Measurements from ENCODE around the gene BRSK2.

BRSK2 gene

DNA sequence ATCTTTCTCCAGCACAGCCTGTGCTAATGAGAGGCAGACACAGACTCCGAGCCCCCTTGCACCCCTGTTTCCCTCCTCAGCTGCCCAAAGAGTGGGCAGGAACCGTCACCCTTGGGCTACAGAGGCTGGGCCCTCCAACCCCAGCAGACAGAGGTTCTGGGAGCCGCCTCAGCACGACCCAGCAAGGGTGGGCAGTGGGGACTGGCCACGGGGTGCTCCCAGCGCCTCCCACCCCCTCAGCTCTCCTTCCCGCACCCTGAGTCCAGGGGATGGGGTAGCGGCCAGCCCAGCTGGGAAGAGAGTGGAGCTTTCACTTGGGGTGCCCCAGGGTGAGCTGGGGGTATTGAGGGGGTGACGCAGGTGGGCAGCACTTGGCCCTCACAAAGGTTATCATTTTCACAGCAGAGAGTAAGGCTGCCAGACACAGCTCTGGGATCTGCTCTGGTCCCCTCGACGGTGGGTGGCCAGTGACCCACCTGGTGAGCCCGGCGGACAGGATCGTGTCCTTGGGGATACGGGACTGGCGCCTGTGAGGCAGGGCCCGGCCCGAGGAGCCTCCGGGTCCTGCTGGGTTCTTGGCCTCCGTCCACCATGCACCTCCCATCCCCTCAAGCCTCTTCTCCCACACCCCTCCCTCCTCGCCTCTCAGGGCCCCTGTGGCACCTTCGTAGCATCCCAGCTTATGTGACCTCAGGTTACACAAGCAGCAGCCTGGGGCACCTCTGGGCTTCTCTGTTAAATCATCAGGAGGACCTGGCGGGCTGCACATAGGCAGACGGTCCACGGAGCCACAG is 14.4 kb upstream of the BRSK2 start:
- Histone ChIP-seq H3F3A (ENCODE audit: insufficient read depth, low read length) (no peaks in the 10 kb centered on the region), H2AFZ (ENCODE audit: low read length) (no peak overlapping the region), H3K9me3 (replicated peaks; ENCODE audit: insufficient read depth, low read length) (no peaks in the 10 kb centered on the region), H3K79me2 (ENCODE audit: low read length) (no peaks in the 10 kb centered on the region), H3K4me1 (ENCODE audit: low read length) (no peaks in the 10 kb centered on the region), H3K9me2 (replicated peaks; ENCODE audit: insufficient read depth, low read length) (no peaks in the 10 kb centered on the region), H3K36me3 (replicated peaks; ENCODE audit: insufficient read depth, low read length) (no peaks in the 10 kb centered on the region), H3K27me3 (replicated peaks; ENCODE audit: insufficient read depth, low read length) (peaks cover 93% of the 10 kb centered on the region), H3K27ac (ENCODE audit: low read length) (no peak overlapping the region), H4K20me1 (ENCODE audit: insufficient read depth, low read length) (no peaks in the 10 kb centered on the region), H3K4me3 (ENCODE audit: low read length) (no peak overlapping the region), H3K4me2 (ENCODE audit: low read depth, low read length) (no peak overlapping the region), H3K9ac (ENCODE audit: low read length) (no peak overlapping the region)
- no peak for DNase-seq
- TF ChIP-seq EZH2 (optimal IDR thresholded peaks at IDR 0.05; ENCODE audit: low read depth, low read length) (no peak), EZH2phosphoT487 (IDR thresholded peaks at IDR 0.05; ENCODE audit: low read length) (no peak)
- TF ChIP-seq, protein P1, sequence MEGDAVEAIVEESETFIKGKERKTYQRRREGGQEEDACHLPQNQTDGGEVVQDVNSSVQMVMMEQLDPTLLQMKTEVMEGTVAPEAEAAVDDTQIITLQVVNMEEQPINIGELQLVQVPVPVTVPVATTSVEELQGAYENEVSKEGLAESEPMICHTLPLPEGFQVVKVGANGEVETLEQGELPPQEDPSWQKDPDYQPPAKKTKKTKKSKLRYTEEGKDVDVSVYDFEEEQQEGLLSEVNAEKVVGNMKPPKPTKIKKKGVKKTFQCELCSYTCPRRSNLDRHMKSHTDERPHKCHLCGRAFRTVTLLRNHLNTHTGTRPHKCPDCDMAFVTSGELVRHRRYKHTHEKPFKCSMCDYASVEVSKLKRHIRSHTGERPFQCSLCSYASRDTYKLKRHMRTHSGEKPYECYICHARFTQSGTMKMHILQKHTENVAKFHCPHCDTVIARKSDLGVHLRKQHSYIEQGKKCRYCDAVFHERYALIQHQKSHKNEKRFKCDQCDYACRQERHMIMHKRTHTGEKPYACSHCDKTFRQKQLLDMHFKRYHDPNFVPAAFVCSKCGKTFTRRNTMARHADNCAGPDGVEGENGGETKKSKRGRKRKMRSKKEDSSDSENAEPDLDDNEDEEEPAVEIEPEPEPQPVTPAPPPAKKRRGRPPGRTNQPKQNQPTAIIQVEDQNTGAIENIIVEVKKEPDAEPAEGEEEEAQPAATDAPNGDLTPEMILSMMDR (IDR thresholded peaks at IDR 0.05; ENCODE audit: low read length) = no peak

DNA sequence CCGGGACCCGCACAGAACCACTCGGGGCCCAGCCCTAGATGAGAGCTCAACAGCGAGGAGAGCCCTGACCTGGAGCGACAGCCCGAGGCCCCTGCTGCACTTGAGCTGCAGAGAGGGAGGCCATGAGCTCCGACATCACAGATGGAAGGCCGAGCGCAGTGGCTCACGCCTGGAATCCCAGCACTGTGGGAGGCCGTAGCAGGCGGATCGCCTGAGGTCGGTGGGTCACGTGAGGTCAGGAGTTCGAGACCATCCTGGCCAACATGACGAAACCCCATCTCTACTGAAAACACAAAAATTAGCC is 13.8 kb upstream of the BRSK2 start:
- Histone ChIP-seq H2AFZ (ENCODE audit: low read length) (no peak overlapping the region), H3K27ac (ENCODE audit: low read length) (no peak overlapping the region), H3K4me2 (ENCODE audit: low read depth, low read length) (no peak overlapping the region), H4K20me1 (ENCODE audit: insufficient read depth, low read length) (no peaks in the 10 kb centered on the region), H3K4me1 (ENCODE audit: low read length) (no peaks in the 10 kb centered on the region), H3K9ac (ENCODE audit: low read length) (no peak overlapping the region), H3K9me2 (replicated peaks; ENCODE audit: insufficient read depth, low read length) (no peaks in the 10 kb centered on the region), H3K79me2 (ENCODE audit: low read length) (no peaks in the 10 kb centered on the region), H3K27me3 (replicated peaks; ENCODE audit: insufficient read depth, low read length) (peaks cover 93% of the 10 kb centered on the region), H3K9me3 (replicated peaks; ENCODE audit: insufficient read depth, low read length) (no peaks in the 10 kb centered on the region), H3K4me3 (ENCODE audit: low read length) (no peak overlapping the region), H3F3A (ENCODE audit: insufficient read depth, low read length) (no peaks in the 10 kb centered on the region), H3K36me3 (replicated peaks; ENCODE audit: insufficient read depth, low read length) (no peaks in the 10 kb centered on the region)
- no peak for TF ChIP-seq EZH2phosphoT487 (IDR thresholded peaks at IDR 0.05; ENCODE audit: low read length)
- TF ChIP-seq, protein P1 (IDR thresholded peaks at IDR 0.05; ENCODE audit: low read length) = no peak
- TF ChIP-seq EZH2 (optimal IDR thresholded peaks at IDR 0.05; ENCODE audit: low read depth, low read length) = no peak
- no peak for DNase-seq

DNA sequence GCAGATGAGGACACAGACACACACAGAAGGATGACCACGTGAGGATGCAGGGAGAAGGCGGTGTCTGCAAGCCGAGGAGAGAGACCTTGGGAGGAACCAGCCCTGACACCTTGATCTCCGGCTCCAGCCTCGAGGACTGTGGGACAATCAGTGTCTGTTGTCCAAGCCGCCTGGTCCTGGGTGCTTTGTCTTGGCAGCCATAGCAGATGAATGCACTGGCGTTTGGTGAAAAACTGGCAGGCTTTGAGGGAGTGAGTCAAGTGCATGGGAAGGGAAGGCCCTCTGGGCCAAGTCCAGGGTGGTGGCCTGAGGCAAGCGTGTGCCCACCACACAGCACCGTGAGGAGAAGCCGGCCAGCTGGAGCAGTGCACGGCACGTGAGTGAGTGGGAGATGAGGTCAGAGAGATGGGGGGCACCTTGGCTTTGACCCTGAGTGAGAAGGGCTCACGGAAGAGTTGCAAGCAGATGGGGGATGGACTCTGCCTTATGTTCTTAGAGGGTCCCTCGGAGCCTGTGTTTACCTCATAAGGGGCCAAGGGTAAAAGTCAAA is 12.4 kb upstream of the BRSK2 start:
- DNase-seq = no peak
- Histone ChIP-seq H3F3A (ENCODE audit: insufficient read depth, low read length) (no peaks in the 10 kb centered on the region), H4K20me1 (ENCODE audit: insufficient read depth, low read length) (no peaks in the 10 kb centered on the region), H3K9ac (ENCODE audit: low read length) (no peak overlapping the region), H3K4me2 (ENCODE audit: low read depth, low read length) (no peak overlapping the region), H3K4me3 (ENCODE audit: low read length) (no peak overlapping the region), H3K4me1 (ENCODE audit: low read length) (no peaks in the 10 kb centered on the region), H3K9me3 (replicated peaks; ENCODE audit: insufficient read depth, low read length) (no peaks in the 10 kb centered on the region), H3K27ac (ENCODE audit: low read length) (no peak overlapping the region), H3K27me3 (replicated peaks; ENCODE audit: insufficient read depth, low read length) (peaks cover 94% of the 10 kb centered on the region), H3K79me2 (ENCODE audit: low read length) (no peaks in the 10 kb centered on the region), H3K36me3 (replicated peaks; ENCODE audit: insufficient read depth, low read length) (no peaks in the 10 kb centered on the region), H2AFZ (ENCODE audit: low read length) (no peak overlapping the region), H3K9me2 (replicated peaks; ENCODE audit: insufficient read depth, low read length) (no peaks in the 10 kb centered on the region)
- TF ChIP-seq, protein P1 (IDR thresholded peaks at IDR 0.05; ENCODE audit: low read length) = no peak
- TF ChIP-seq EZH2 (optimal IDR thresholded peaks at IDR 0.05; ENCODE audit: low read depth, low read length) (no peak), EZH2phosphoT487 (IDR thresholded peaks at IDR 0.05; ENCODE audit: low read length) (no peak)
